K562 (cell line): ENCODE measurements around the gene SMG1. TPM values are rescaled to one million over a fixed set of nuclear protein-coding genes. Genes with fewer than 3 reads are reported as not detected.

Source experiments
- ATAC-seq: fragments of 200-7000 bp; cut with Tn5 transposase; 3 replicates; pipeline ENCODE4 v1.9.1; 2020; ENCODE audit warnings: moderate library complexity
- BruUV-seq: library from RNA; stranded (reverse); fragments of 400-500 nt; replicated peaks from 2 replicates; lab custom pipeline; 2021; lab: Mats Ljungman, UMichigan
- CTCF ChIA-PET: fragments of 300-600 bp; formaldehyde crosslinking; extraction: SDS; loops from one replicate; lab custom pipeline; 2021; ENCODE audit warnings: low intra/inter-chr PET ratio; lab: Yijun Ruan, JAX
- POLR2A ChIA-PET: fragments of 300-600, 350-650 bp; sonication (Branson Sonifier 250); formaldehyde crosslinking; extraction: SDS; loops from one replicate; lab custom pipeline; 2021; ENCODE audit warnings: antibody characterized with exemption, inconsistent platforms; lab: Yijun Ruan, JAX
- DNase-seq, 4 experiments: peaks; one replicate each; pipeline versions ENCODE4 v3.0.0 to v3.0.0-alpha.2; 2011 to 2018; ENCODE audit warnings: low spot score in 3 of 4, mixed read lengths in 3 of 4; ENCODE audit errors: extremely low read depth in 1 of 4
- FAIRE-seq: peaks from 2 replicates; lab custom pipeline; 2011; peaks lifted over from hg19 to GRCh38; lab: Jason Lieb, UNC
- H2AFZ ChIP-seq: 2 replicates; pipeline ENCODE4 v1.6.0; 2011; ENCODE audit warnings: low read depth, low read length, control low read depth, inconsistent platforms
- H3K27ac ChIP-seq: fragments of 200-600 bp; 3 replicates; pipeline ENCODE4 v1.8.0; 2011; ENCODE audit warnings: low read depth, mild to moderate bottlenecking, control low read depth, inconsistent platforms, low read length, moderate library complexity, mixed read lengths; ENCODE audit errors: extremely low read depth
- H3K27me3 ChIP-seq, 2 experiments: fragments of 300-600 bp in 1 of 2; 2 replicates in 1 of 2; 3 replicates in 1 of 2; pipeline versions ENCODE4 v1.6.0 to v1.8.0; 2011; ENCODE audit warnings: inconsistent platforms in 2 of 2, low read length in 2 of 2, mild to moderate bottlenecking in 1 of 2, mixed read lengths in 1 of 2, moderate library complexity in 1 of 2; ENCODE audit not compliant: control insufficient read depth in 2 of 2, insufficient read depth in 2 of 2
- H3K36me3 ChIP-seq: fragments of 300-600 bp; 3 replicates; pipeline ENCODE4 v1.8.0; 2011; ENCODE audit warnings: mild to moderate bottlenecking, low read length, inconsistent platforms; ENCODE audit not compliant: control insufficient read depth, insufficient read depth
- H3K4me1 ChIP-seq, 2 experiments: fragments of 200-600 bp in 1 of 2; replicated peaks in 1 of 2; 2 replicates in 1 of 2; 3 replicates in 1 of 2; pipeline versions ENCODE4 v1.5.1 to v1.8.0; 2011; ENCODE audit warnings: inconsistent platforms in 2 of 2, low read length in 2 of 2, mild to moderate bottlenecking in 1 of 2, mixed read lengths in 1 of 2, moderate library complexity in 1 of 2; ENCODE audit not compliant: control insufficient read depth in 2 of 2, insufficient read depth in 2 of 2
- H3K4me2 ChIP-seq: 2 replicates; pipeline ENCODE4 v1.6.1; 2011; ENCODE audit warnings: low read length, control low read depth, inconsistent platforms, mixed read lengths; ENCODE audit not compliant: insufficient read depth
- H3K4me3 ChIP-seq: fragments of 200-600 bp; sonication (generic), shearing (Covaris generic); 2 replicates; pipeline ENCODE4 v1.5.1; 2016; ENCODE audit warnings: control low read depth, inconsistent platforms
- H3K79me2 ChIP-seq: fragments of 200-600 bp; 3 replicates; pipeline ENCODE4 v1.8.0; 2011; ENCODE audit warnings: low read length, inconsistent platforms; ENCODE audit not compliant: control insufficient read depth, insufficient read depth
- H3K9ac ChIP-seq, 2 experiments: 2 replicates each; pipeline versions ENCODE4 v1.6.0 to v1.6.1; 2011; ENCODE audit warnings: low read depth in 2 of 2, low read length in 2 of 2, control low read depth in 1 of 2, inconsistent platforms in 1 of 2, mild to moderate bottlenecking in 1 of 2, mixed read lengths in 1 of 2; ENCODE audit not compliant: insufficient read depth in 1 of 2
- H3K9me1 ChIP-seq: one replicate; pipeline ENCODE4 v1.6.0; 2011; ENCODE audit warnings: inconsistent platforms, mild to moderate bottlenecking, low read length, moderate library complexity; ENCODE audit not compliant: control insufficient read depth, insufficient read depth
- H3K9me3 ChIP-seq: replicated peaks from 2 replicates; pipeline ENCODE4 v1.5.1; 2011; ENCODE audit warnings: low read depth, low read length, inconsistent platforms; ENCODE audit not compliant: control insufficient read depth, insufficient read depth
- H4K20me1 ChIP-seq: replicated peaks from 2 replicates; pipeline ENCODE4 v1.6.1; 2011; ENCODE audit warnings: low read length, inconsistent platforms, mixed read lengths; ENCODE audit not compliant: control insufficient read depth, insufficient read depth
- ARID1B ChIP-seq: fragments of 450-650 bp; IDR thresholded peaks from 2 replicates; pipeline ENCODE4 v1.6.1; 2016; ENCODE audit warnings: antibody characterized with exemption, mild to moderate bottlenecking, inconsistent platforms
- CHCHD3 ChIP-seq: fragments of 250-450 bp; sonication (Bioruptor Pico); IDR thresholded peaks from 2 replicates; pipeline ENCODE4 v2.1.2; 2022; ENCODE audit warnings: mild to moderate bottlenecking
- DNMT1 ChIP-seq: fragments of 450-650 bp; IDR thresholded peaks from 2 replicates; pipeline ENCODE4 v1.6.1; 2016; ENCODE audit warnings: antibody characterized with exemption, mild to moderate bottlenecking
- FOSL1 ChIP-seq: fragments of 200-800 bp; sonication (Bioruptor generic); conservative IDR thresholded peaks from 2 replicates; pipeline ENCODE4 v1.6.1; 2016; ENCODE audit warnings: missing genetic modification characterization, missing compliant biosample characterization
- FOXJ2 ChIP-seq: fragments of 200-800 bp; sonication (Bioruptor generic); IDR thresholded peaks from 2 replicates; pipeline ENCODE4 v1.6.1; 2016; ENCODE audit warnings: missing genetic modification characterization, missing compliant biosample characterization
- HNRNPH1 ChIP-seq: fragments of 200-400 bp; formaldehyde crosslinking; optimal IDR thresholded peaks from 2 replicates; pipeline ENCODE3; 2017; ENCODE audit warnings: low read depth, mild to moderate bottlenecking, low read length, moderate library complexity
- IRF2 ChIP-seq: sonication (generic); formaldehyde crosslinking; IDR thresholded peaks from 2 replicates; pipeline ENCODE4 v1.8.1; 2022; ENCODE audit warnings: mild to moderate bottlenecking, missing genetic modification reagents
- JUND ChIP-seq, 2 experiments: IDR thresholded peaks; 2 replicates in 1 of 2; 3 replicates in 1 of 2; pipeline ENCODE4 v1.6.1; 2011; ENCODE audit warnings: borderline replicate concordance in 2 of 2, low read depth in 2 of 2, low read length in 2 of 2, improper control_type of control experiment in 1 of 2, missing biosample characterization in 1 of 2, missing genetic modification characterization in 1 of 2, missing genetic modification reagents in 1 of 2
- MAFK ChIP-seq: IDR thresholded peaks from 2 replicates; pipeline ENCODE4 v1.6.1; 2011; ENCODE audit warnings: low read length, improper control_type of control experiment
- MBD2 ChIP-seq: sonication (generic); IDR thresholded peaks from 2 replicates; pipeline ENCODE4 v1.6.1; 2016; ENCODE audit warnings: low read depth, borderline replicate concordance
- MTA2 ChIP-seq: fragments of 450-650 bp; IDR thresholded peaks from 2 replicates; pipeline ENCODE4 v1.6.1; 2016; ENCODE audit warnings: low read depth
- SRF ChIP-seq, 2 experiments: fragments of 250-450, 450-650 bp in 1 of 2; sonication (Bioruptor Pico) in 1 of 2; sonication (generic) in 1 of 2; formaldehyde crosslinking; IDR thresholded peaks; 2 replicates each; pipeline versions ENCODE4 v1.5.0 to v1.5.1; 2020 to 2022; ENCODE audit warnings: mild to moderate bottlenecking in 1 of 2, missing genetic modification reagents in 1 of 2
- WGBS: fragments of 100-300 bp; shearing (Covaris generic); methylation state at CpG from one replicate; pipeline ENCODE4 v1.1.6; 2016; ENCODE audit warnings: low coverage, mixed read lengths; ENCODE audit not compliant: insufficient coverage; ENCODE audit errors: missing lambda C conversion rate; 5-methylcytosine and 5-hydroxymethylcytosine counted together
- in situ Hi-C: fragments of 300-500 bp; cut with MboI; formaldehyde crosslinking; loops from 4 replicates; pipeline ENCODE4 v1.15.0; 2018; ENCODE audit warnings: inconsistent platforms, mixed read lengths
- intact Hi-C: fragments of 100-400 bp; cut with micrococcal nuclease; formaldehyde crosslinking; loops from 2 replicates; pipeline ENCODE4 v1.14.2; 2022
- polyA plus RNA-seq, 8 experiments: library from polyadenylated mRNA; depleted of rRNA in 4 of 8; stranded (reverse) in 5 of 8; unstranded in 3 of 8; fragments of >200 nt; fragmentation: Nextera tagmentation in 2 of 8; fragmentation: Illumina TruSeq in 1 of 8; extraction: Ambion mirVana in 2 of 8; extraction: Trizol in 1 of 8; gene quantifications; 2 replicates each; pipeline versions ENCODE4 v1.2.1 to v1.2.3, GENCODE V29; 2011 to 2014; ENCODE audit warnings: inconsistent platforms in 1 of 8, missing spikeins in 1 of 8
- total RNA-seq, 7 experiments: library from RNA; depleted of rRNA in 6 of 7; stranded (reverse); fragments of >200 nt in 6 of 7; fragmentation: Illumina TruSeq in 2 of 7; extraction: Trizol in 2 of 7; gene quantifications; 2 replicates each; pipeline versions ENCODE4 v1.2.1 to v1.2.3, GENCODE V29; 2011 to 2021; ENCODE audit warnings: low replicate concordance in 1 of 7
- TF ChIP-seq, protein P1 (sequence below): fragments of 450-650 bp; IDR thresholded peaks from 2 replicates; pipeline ENCODE4 v1.6.1; 2016; ENCODE audit warnings: low read depth, mild to moderate bottlenecking, moderate library complexity
- TF ChIP-seq, protein P2 (sequence below): fragments of 250-450 bp; sonication (Bioruptor Pico); IDR thresholded peaks from 2 replicates; pipeline ENCODE4 v1.4.0; 2020; ENCODE audit warnings: mild to moderate bottlenecking, moderate library complexity
- TF ChIP-seq, protein P3 (sequence below): IDR thresholded peaks from 2 replicates; pipeline ENCODE4 v1.6.1; 2014; ENCODE audit warnings: antibody characterized with exemption
- TF ChIP-seq, protein P4 (sequence below): fragments of 450-650 bp; IDR thresholded peaks from 2 replicates; pipeline ENCODE4 v1.6.1; 2016; ENCODE audit warnings: antibody characterized with exemption

Gene SMG1
- total and polyA plus RNA-seq, 9 of the 15 experiments (the other 6 are each of a cell fraction or from before 2014, with no cell fraction given), result 3.4 to 54.8 (median 32.0) TPM

DNA sequence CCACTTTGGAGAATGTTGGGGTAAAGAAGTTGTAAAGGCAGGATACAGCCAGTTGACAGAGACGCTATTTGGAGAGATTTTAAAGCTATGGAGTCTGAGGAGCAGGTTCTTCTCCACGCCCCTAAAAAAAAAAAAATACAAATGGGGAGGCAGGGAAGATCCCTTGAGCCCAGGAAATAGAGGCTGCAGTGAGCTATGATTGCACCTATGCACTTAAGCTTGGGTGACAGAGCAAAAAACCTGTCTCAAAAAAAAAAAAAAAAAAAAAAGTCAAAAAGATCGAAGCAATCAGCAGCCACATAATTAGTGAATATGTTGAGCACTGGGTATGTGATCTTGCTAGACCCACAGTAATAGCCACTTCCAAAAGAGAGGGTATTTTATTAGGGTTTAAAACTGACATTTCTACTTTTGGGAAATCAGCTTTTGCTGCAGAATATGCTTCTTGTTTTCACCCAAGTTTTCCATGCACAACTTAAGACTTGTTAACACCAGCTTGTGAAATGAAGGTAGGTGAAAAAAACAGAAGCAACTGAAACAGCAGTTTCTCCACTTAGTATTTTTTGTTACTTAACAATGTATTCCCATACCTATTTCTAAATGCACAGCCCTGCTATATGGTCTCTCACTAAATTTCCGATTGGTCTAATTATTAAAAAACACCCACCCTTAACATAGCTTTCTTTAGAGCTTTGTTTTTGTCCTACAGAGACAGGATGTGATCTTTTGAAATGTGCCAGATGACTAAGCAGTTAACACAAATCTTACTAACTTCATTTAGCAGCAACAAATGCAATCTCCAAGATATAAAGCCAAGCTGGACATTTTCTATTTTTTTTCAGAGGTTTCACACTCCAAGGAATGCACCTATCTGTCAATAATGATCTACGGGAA is 122.4 kb downstream of the SMG1 start:
- ATAC-seq (no peak), FAIRE-seq (peak; percentile 86), DNase-seq (peak in 1 of 4 experiments; percentile 39)
- H3K27me3 ChIP-seq, result no peaks in the 10 kb centered on the region
- peak overlapping the region in 1 of 2 experiments; percentile 53; a peak in 2 of 4 replicates for H3K9ac ChIP-seq
- in situ Hi-C loops, result no loop called here
- H3K4me2 ChIP-seq, result no peak overlapping the region; the same call in 1 of the 2 replicates
- H3K4me3 ChIP-seq, result no peak overlapping the region
- no peaks in the 10 kb centered on the region for H3K9me1 ChIP-seq
- intact Hi-C loops, result no loop called here
- ChIA-PET CTCF (interaction anchor here (0.6 kb wide), 1 partner anchor 168 kb away, joined by 3 read pairs; no protein-coding TSS in a partner anchor), POLR2A (interaction anchor here (0.6 to 10.2 kb wide), 12 partner anchors 9 to 282 kb away, joined by 3 to 342 read pairs (median 3); partner anchors contain the start of gene RPS15A)
- BruUV-seq, result no TSS peak
- 16% methylated on average over 4 of the region's 5 CpGs for WGBS
- H3K4me1 ChIP-seq, result peaks cover 18 to 20% of the 10 kb centered on the region in 2 experiments; a peak in 4 of 5 replicates
- peaks cover 18% of the 10 kb centered on the region; the same call in 1 of the 2 replicates for H4K20me1 ChIP-seq
- H2AFZ ChIP-seq, result peak overlapping the region; percentile 30; the same call in 1 of the 2 replicates
- peaks cover 54% of the 10 kb centered on the region; the same call in 2 of the 3 replicates for H3K36me3 ChIP-seq
- no peaks in the 10 kb centered on the region for H3K9me3 ChIP-seq
- peak overlapping the region; percentile 67 for H3K27ac ChIP-seq
- H3K79me2 ChIP-seq, result peaks cover 41% of the 10 kb centered on the region
- TF ChIP-seq MBD2 (no peak), MAFK (peak; percentile 59; the same call in 1 of the 2 replicates), SRF (CRISPR knock-in tag; IDR thresholded peaks at IDR 0.05) (no peak), MTA2 (no peak), JUND (IDR thresholded peaks at IDR 0.05; ENCODE audit: borderline replicate concordance, low read depth, low read length) (no peak), JUND (tag; IDR thresholded peaks at IDR 0.05; ENCODE audit: borderline replicate concordance, low read depth, low read length) (no peak), CHCHD3 (no peak), DNMT1 (no peak), IRF2 (no peak), HNRNPH1 (no peak), FOXJ2 (no peak), FOSL1 (no peak), ARID1B (peak; percentile 23; the same call in 1 of the 2 replicates)
- TF ChIP-seq, protein P1, sequence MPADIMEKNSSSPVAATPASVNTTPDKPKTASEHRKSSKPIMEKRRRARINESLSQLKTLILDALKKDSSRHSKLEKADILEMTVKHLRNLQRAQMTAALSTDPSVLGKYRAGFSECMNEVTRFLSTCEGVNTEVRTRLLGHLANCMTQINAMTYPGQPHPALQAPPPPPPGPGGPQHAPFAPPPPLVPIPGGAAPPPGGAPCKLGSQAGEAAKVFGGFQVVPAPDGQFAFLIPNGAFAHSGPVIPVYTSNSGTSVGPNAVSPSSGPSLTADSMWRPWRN, result no peak
- TF ChIP-seq, protein P2, sequence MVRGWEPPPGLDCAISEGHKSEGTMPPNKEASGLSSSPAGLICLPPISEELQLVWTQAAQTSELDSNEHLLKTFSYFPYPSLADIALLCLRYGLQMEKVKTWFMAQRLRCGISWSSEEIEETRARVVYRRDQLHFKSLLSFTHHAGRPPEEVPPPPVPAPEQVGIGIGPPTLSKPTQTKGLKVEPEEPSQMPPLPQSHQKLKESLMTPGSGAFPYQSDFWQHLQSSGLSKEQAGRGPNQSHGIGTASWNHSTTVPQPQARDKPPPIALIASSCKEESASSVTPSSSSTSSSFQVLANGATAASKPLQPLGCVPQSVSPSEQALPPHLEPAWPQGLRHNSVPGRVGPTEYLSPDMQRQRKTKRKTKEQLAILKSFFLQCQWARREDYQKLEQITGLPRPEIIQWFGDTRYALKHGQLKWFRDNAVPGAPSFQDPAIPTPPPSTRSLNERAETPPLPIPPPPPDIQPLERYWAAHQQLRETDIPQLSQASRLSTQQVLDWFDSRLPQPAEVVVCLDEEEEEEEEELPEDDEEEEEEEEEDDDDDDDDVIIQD (CRISPR knock-in tag), result no peak
- TF ChIP-seq, protein P3, sequence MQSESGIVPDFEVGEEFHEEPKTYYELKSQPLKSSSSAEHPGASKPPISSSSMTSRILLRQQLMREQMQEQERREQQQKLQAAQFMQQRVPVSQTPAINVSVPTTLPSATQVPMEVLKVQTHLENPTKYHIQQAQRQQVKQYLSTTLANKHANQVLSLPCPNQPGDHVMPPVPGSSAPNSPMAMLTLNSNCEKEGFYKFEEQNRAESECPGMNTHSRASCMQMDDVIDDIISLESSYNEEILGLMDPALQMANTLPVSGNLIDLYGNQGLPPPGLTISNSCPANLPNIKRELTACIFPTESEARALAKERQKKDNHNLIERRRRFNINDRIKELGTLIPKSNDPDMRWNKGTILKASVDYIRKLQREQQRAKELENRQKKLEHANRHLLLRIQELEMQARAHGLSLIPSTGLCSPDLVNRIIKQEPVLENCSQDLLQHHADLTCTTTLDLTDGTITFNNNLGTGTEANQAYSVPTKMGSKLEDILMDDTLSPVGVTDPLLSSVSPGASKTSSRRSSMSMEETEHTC, result no peak
- TF ChIP-seq, protein P4, sequence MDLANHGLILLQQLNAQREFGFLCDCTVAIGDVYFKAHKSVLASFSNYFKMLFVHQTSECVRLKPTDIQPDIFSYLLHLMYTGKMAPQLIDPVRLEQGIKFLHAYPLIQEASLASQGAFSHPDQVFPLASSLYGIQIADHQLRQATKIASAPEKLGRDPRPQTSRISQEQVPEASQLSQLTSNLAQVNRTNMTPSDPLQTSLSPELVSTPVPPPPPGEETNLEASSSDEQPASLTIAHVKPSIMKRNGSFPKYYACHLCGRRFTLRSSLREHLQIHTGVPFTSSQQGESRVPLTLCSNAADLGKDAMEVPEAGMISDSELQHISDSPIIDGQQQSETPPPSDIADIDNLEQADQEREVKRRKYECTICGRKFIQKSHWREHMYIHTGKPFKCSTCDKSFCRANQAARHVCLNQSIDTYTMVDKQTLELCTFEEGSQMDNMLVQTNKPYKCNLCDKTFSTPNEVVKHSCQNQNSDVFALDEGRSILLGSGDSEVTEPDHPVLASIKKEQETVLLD, result no peak
